IMR-90 (cell line): ENCODE data around the gene KCNMA1.

Experiments used
- CTCF ChIP-seq: conservative IDR thresholded peaks from 2 replicates; pipeline ENCODE4 v1.5.1; 2012; ENCODE audit warnings: mild to moderate bottlenecking, low read depth, low read length, improper control_type of control experiment
- ELK1 ChIP-seq: fragments of 150-350 bp; IDR thresholded peaks from 2 replicates; pipeline ENCODE4 v1.6.1; 2016; ENCODE audit warnings: low read depth, mild to moderate bottlenecking, low read length, moderate library complexity, borderline replicate concordance
- NFE2L2 ChIP-seq: fragments of 150-350 bp; IDR thresholded peaks from 2 replicates; pipeline ENCODE4 v1.6.1; 2016; ENCODE audit warnings: low read depth, mild to moderate bottlenecking, low read length

GRCh38 chr10:77350134-77350533 lies 287.5 kb downstream of the KCNMA1 start:
- TF ChIP-seq NFE2L2 (no peak), CTCF (no peak), ELK1 (no peak)
